Liver (tissue), 9 donors: ENCODE results near the gene ADAMTS16. TPM values are rescaled to one million over a fixed set of nuclear protein-coding genes. Genes with fewer than 3 reads are reported as not detected.

Experiments used
- DNase-seq: peaks from one replicate; pipeline ENCODE4 v3.0.0-alpha.2; 2017; ENCODE audit warnings: low spot score
- H3K27ac ChIP-seq, 2 donors: one replicate each; pipeline ENCODE4 v1.7.0; 2013; ENCODE audit warnings: inconsistent platforms in 2 of 2, low read length in 2 of 2, control low read depth in 1 of 2, low read depth in 1 of 2, mild to moderate bottlenecking in 1 of 2
- H3K27me3 ChIP-seq, 4 donors: one replicate each; pipeline versions ENCODE4 v1.6.1 to v1.7.0; 2013; ENCODE audit warnings: low read length in 3 of 4, inconsistent platforms in 1 of 4, mild to moderate bottlenecking in 1 of 4, moderate library complexity in 1 of 4; ENCODE audit not compliant: control insufficient read depth in 4 of 4, insufficient read depth in 4 of 4
- H3K36me3 ChIP-seq, 4 donors: one replicate each; pipeline versions ENCODE4 v1.6.1 to v1.7.0; 2013; ENCODE audit warnings: low read length in 3 of 4, mild to moderate bottlenecking in 3 of 4, low read depth in 1 of 4, moderate library complexity in 1 of 4; ENCODE audit not compliant: control insufficient read depth in 4 of 4, insufficient read depth in 3 of 4
- H3K4me1 ChIP-seq, 4 donors: one replicate each; pipeline versions ENCODE4 v1.6.1 to v1.7.0; 2013; ENCODE audit warnings: low read length in 3 of 4, mild to moderate bottlenecking in 3 of 4, moderate library complexity in 1 of 4; ENCODE audit not compliant: control insufficient read depth in 4 of 4, insufficient read depth in 4 of 4
- H3K4me3 ChIP-seq, 3 donors: one replicate each; pipeline versions ENCODE4 v1.6.1 to v1.7.0; 2013; ENCODE audit warnings: low read length in 3 of 3, control low read depth in 1 of 3, low read depth in 1 of 3, mild to moderate bottlenecking in 1 of 3
- H3K9ac ChIP-seq, 2 donors: one replicate each; pipeline ENCODE4 v1.7.0; 2013; ENCODE audit warnings: low read length in 2 of 2, mild to moderate bottlenecking in 2 of 2, moderate library complexity in 2 of 2, control low read depth in 1 of 2, low read depth in 1 of 2
- H3K9me3 ChIP-seq, 4 donors: one replicate each; pipeline versions ENCODE4 v1.6.1 to v1.7.0; 2013; ENCODE audit warnings: low read length in 3 of 4; ENCODE audit not compliant: control insufficient read depth in 4 of 4
- ATF3 ChIP-seq: IDR thresholded peaks from 2 replicates; pipeline ENCODE4 v1.6.1; 2016; ENCODE audit warnings: antibody characterized with exemption
- CTCF ChIP-seq: fragments of 150-350 bp; IDR thresholded peaks from 2 replicates; pipeline ENCODE4 v1.5.1; 2017; ENCODE audit warnings: improper control_type of control experiment, low read depth, low read length; ENCODE audit not compliant: missing input control
- EGR1 ChIP-seq, 2 donors: IDR thresholded peaks; 2 replicates each; pipeline ENCODE4 v1.6.1; 2016 to 2018; ENCODE audit warnings: antibody characterized with exemption in 2 of 2, low read depth in 2 of 2
- FOXA1 ChIP-seq: IDR thresholded peaks from 2 replicates; pipeline ENCODE4 v1.6.1; 2016; ENCODE audit warnings: antibody characterized with exemption
- FOXA2 ChIP-seq: IDR thresholded peaks from 2 replicates; pipeline ENCODE4 v1.6.1; 2016; ENCODE audit warnings: antibody characterized with exemption
- GABPA ChIP-seq, 2 donors: IDR thresholded peaks in 1 of 2; conservative IDR thresholded peaks in 1 of 2; 2 replicates each; pipeline ENCODE4 v1.6.1; 2016; ENCODE audit warnings: antibody characterized with exemption in 2 of 2, mild to moderate bottlenecking in 1 of 2, moderate library complexity in 1 of 2
- HNF4A ChIP-seq, 2 donors: conservative IDR thresholded peaks; 2 replicates each; pipeline ENCODE4 v1.6.1; 2016; ENCODE audit warnings: antibody characterized with exemption in 2 of 2, mild to moderate bottlenecking in 2 of 2
- HNF4G ChIP-seq: IDR thresholded peaks from 2 replicates; pipeline ENCODE4 v1.6.1; 2016; ENCODE audit warnings: antibody characterized with exemption
- JUND ChIP-seq, 2 donors: IDR thresholded peaks; 2 replicates each; pipeline ENCODE4 v1.6.1; 2016; ENCODE audit warnings: antibody characterized with exemption in 2 of 2
- NR2F2 ChIP-seq: IDR thresholded peaks from 2 replicates; pipeline ENCODE4 v1.6.1; 2016; ENCODE audit warnings: antibody characterized with exemption
- RAD21 ChIP-seq, 2 donors: IDR thresholded peaks; 2 replicates each; pipeline ENCODE4 v1.6.1; 2016; ENCODE audit warnings: antibody characterized with exemption in 2 of 2, mild to moderate bottlenecking in 2 of 2
- RXRA ChIP-seq, 2 donors: IDR thresholded peaks; 2 replicates each; pipeline ENCODE4 v1.6.1; 2017 to 2018; ENCODE audit warnings: antibody characterized with exemption in 2 of 2, mild to moderate bottlenecking in 1 of 2
- SP1 ChIP-seq: IDR thresholded peaks from 2 replicates; pipeline ENCODE4 v1.6.1; 2018; ENCODE audit warnings: antibody characterized with exemption, mild to moderate bottlenecking
- TAF1 ChIP-seq: conservative IDR thresholded peaks from 2 replicates; pipeline ENCODE4 v1.6.1; 2016; ENCODE audit warnings: antibody characterized with exemption, mild to moderate bottlenecking
- YY1 ChIP-seq: IDR thresholded peaks from 2 replicates; pipeline ENCODE4 v1.6.1; 2016; ENCODE audit warnings: antibody characterized with exemption, mild to moderate bottlenecking
- WGBS: extraction: QIAGEN DNeasy Blood & Tissue Kit; methylation state at CpG from one replicate; pipeline ENCODE4 v1.1.7; 2013; 5-methylcytosine and 5-hydroxymethylcytosine counted together
- polyA plus RNA-seq, 2 donors: library from polyadenylated mRNA; stranded (reverse) in 1 of 2; unstranded in 1 of 2; fragments of 200-250 nt in 1 of 2; fragments of >200 nt in 1 of 2; fragmentation: Nextera tagmentation in 1 of 2; extraction: Ambion mirVana in 1 of 2; gene quantifications; one replicate each; pipeline versions ENCODE4 v1.2.1 to v1.2.3, GENCODE V29; 2013 to 2015
- total RNA-seq, 2 donors: library from RNA; depleted of rRNA; stranded (reverse); fragments of >200 nt; gene quantifications; one replicate each; pipeline ENCODE4 v1.2.3, GENCODE V29; 2014
- TF ChIP-seq, protein P1 (sequence below): IDR thresholded peaks from 2 replicates; pipeline ENCODE4 v1.6.1; 2016; ENCODE audit warnings: antibody characterized with exemption
- TF ChIP-seq, protein P2 (sequence below): IDR thresholded peaks from 2 replicates; pipeline ENCODE4 v1.6.1; 2016; ENCODE audit warnings: antibody characterized with exemption
- TF ChIP-seq, protein P3 (sequence below): IDR thresholded peaks from 2 replicates; pipeline ENCODE4 v1.6.1; 2016; ENCODE audit warnings: antibody characterized with exemption, mild to moderate bottlenecking
- donor health status: healthy.
- donor health status: healthy.
- donor health status: healthy.
- donor health status: healthy.
- donor health status: healthy.

Gene ADAMTS16
- total and polyA plus RNA-seq, 4 donors: under 0.01 to 0.84 TPM; not detected in 2

DNA sequence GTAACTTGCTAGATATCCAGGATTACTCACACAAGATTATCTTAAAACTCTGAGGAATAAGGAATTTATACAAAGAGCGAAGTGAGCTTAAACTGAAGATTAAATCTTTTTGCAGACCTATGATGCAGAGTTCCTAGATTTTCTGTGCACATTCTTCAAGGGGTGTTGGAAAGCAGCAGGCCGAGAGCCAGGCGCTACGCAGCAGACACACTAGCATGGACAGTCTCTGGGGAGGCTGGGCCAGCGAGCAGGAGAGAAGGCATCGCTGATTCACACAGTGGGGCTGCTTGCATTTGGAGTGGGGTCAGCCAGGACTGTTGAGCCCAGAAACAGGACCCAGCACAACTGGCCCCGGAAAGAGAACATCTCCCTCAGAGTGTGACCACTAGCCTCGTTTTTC lies 136.3 kb downstream of the ADAMTS16 start:
- Histone ChIP-seq H3K36me3 (no peaks in the 10 kb centered on the region), H3K9me3 (no peaks in the 10 kb centered on the region), H3K9ac (no peak overlapping the region), H3K4me1 (no peaks in the 10 kb centered on the region), H3K27me3 (no peaks in the 10 kb centered on the region), H3K4me3 (no peak overlapping the region), H3K27ac (no peak overlapping the region)
- DNase-seq: no peak
- WGBS: 96% methylated on average over 8 of the region's 8 CpGs
- TF ChIP-seq RXRA (IDR thresholded peaks at IDR 0.05) (no peak), SP1 (no peak), EGR1 (IDR thresholded peaks at IDR 0.05; ENCODE audit: low read depth in 2 of 2) (no peak), NR2F2 (no peak), HNF4G (no peak), FOXA2 (no peak), GABPA (IDR thresholded peaks at IDR 0.05 in 1 of 2, conservative IDR thresholded peaks at IDR 0.05 in 1 of 2) (no peak)

DNA sequence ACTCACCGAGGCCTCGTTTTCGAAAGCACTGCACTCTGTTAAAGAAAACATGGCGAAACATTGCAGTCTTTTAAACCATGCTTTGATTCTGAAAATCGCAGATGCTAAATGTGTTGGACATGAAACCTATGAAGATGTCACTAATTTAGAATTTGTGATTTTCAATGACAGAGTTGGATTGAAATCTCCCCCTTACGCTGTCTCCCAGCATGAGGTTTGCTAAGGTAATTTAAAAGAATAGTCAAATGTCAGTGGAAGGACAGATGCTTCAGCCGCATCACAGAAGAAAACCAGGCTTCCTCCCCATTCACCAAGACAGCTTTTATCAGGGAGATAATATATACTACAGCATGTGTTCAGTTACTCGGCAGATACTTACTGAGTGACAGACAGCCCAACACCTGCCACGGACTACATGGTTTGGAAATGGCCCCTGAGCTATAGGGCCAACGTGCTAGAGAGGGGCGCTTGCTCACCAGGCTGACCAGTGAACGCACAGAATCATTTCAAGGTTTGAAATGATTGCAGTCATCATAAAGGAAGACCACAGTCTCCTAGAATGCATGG lies 136.9 kb downstream of the ADAMTS16 start:
- H3K4me1 ChIP-seq: no peaks in the 10 kb centered on the region
- no peak overlapping the region for H3K4me3 ChIP-seq
- WGBS: 84% methylated on average over 12 of the region's 12 CpGs
- no peak overlapping the region for H3K9ac ChIP-seq
- H3K27ac ChIP-seq: no peak overlapping the region
- no peak for DNase-seq
- H3K36me3 ChIP-seq: no peaks in the 10 kb centered on the region
- H3K27me3 ChIP-seq: no peaks in the 10 kb centered on the region
- no peaks in the 10 kb centered on the region for H3K9me3 ChIP-seq
- no peak for TF ChIP-seq FOXA2
- no peak for TF ChIP-seq CTCF
- TF ChIP-seq SP1: no peak
- TF ChIP-seq RAD21 (IDR thresholded peaks at IDR 0.05): no peak
- TF ChIP-seq, protein P1, sequence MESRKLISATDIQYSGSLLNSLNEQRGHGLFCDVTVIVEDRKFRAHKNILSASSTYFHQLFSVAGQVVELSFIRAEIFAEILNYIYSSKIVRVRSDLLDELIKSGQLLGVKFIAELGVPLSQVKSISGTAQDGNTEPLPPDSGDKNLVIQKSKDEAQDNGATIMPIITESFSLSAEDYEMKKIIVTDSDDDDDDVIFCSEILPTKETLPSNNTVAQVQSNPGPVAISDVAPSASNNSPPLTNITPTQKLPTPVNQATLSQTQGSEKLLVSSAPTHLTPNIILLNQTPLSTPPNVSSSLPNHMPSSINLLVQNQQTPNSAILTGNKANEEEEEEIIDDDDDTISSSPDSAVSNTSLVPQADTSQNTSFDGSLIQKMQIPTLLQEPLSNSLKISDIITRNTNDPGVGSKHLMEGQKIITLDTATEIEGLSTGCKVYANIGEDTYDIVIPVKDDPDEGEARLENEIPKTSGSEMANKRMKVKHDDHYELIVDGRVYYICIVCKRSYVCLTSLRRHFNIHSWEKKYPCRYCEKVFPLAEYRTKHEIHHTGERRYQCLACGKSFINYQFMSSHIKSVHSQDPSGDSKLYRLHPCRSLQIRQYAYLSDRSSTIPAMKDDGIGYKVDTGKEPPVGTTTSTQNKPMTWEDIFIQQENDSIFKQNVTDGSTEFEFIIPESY: no peak
- no peak for TF ChIP-seq GABPA (IDR thresholded peaks at IDR 0.05 in 1 of 2, conservative IDR thresholded peaks at IDR 0.05 in 1 of 2)
- TF ChIP-seq EGR1 (IDR thresholded peaks at IDR 0.05; ENCODE audit: low read depth in 2 of 2): no peak
- TF ChIP-seq NR2F2: no peak
- TF ChIP-seq, protein P2, sequence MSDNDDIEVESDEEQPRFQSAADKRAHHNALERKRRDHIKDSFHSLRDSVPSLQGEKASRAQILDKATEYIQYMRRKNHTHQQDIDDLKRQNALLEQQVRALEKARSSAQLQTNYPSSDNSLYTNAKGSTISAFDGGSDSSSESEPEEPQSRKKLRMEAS: no peak
- no peak for TF ChIP-seq TAF1
- no peak for TF ChIP-seq JUND (IDR thresholded peaks at IDR 0.05)
- no peak for TF ChIP-seq HNF4A (conservative IDR thresholded peaks at IDR 0.05)
- no peak for TF ChIP-seq FOXA1
- TF ChIP-seq RXRA (IDR thresholded peaks at IDR 0.05): no peak
- TF ChIP-seq ATF3: no peak
- no peak for TF ChIP-seq HNF4G
- TF ChIP-seq, protein P3, sequence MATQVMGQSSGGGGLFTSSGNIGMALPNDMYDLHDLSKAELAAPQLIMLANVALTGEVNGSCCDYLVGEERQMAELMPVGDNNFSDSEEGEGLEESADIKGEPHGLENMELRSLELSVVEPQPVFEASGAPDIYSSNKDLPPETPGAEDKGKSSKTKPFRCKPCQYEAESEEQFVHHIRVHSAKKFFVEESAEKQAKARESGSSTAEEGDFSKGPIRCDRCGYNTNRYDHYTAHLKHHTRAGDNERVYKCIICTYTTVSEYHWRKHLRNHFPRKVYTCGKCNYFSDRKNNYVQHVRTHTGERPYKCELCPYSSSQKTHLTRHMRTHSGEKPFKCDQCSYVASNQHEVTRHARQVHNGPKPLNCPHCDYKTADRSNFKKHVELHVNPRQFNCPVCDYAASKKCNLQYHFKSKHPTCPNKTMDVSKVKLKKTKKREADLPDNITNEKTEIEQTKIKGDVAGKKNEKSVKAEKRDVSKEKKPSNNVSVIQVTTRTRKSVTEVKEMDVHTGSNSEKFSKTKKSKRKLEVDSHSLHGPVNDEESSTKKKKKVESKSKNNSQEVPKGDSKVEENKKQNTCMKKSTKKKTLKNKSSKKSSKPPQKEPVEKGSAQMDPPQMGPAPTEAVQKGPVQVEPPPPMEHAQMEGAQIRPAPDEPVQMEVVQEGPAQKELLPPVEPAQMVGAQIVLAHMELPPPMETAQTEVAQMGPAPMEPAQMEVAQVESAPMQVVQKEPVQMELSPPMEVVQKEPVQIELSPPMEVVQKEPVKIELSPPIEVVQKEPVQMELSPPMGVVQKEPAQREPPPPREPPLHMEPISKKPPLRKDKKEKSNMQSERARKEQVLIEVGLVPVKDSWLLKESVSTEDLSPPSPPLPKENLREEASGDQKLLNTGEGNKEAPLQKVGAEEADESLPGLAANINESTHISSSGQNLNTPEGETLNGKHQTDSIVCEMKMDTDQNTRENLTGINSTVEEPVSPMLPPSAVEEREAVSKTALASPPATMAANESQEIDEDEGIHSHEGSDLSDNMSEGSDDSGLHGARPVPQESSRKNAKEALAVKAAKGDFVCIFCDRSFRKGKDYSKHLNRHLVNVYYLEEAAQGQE: no peak
- no peak for TF ChIP-seq YY1
